Tibial artery (tissue), 4 donors: ENCODE results near the gene TPM1.

Experiments used
- DNase-seq, 2 donors: peaks; one replicate each; pipeline ENCODE4 v3.0.0-alpha.2; 2019
- H3K27ac ChIP-seq, 2 donors: fragments of 200-600 bp; sonication (generic) in 1 of 2; 1 replicate in 1 of 2; 2 replicates in 1 of 2; pipeline ENCODE4 v1.5.1; 2018 to 2019; ENCODE audit warnings: mild to moderate bottlenecking in 1 of 2
- H3K27me3 ChIP-seq, 2 donors: fragments of 200-600 bp; sonication (generic) in 1 of 2; one replicate each; pipeline versions ENCODE4 v1.5.1 to v1.6.0; 2016 to 2019
- H3K36me3 ChIP-seq, 3 donors: fragments of 200-600 bp; sonication (generic) in 2 of 3; one replicate each; pipeline ENCODE4 v1.5.1; 2016 to 2019; ENCODE audit warnings: mild to moderate bottlenecking in 2 of 3
- H3K4me1 ChIP-seq, 4 donors: fragments of 200-600 bp; sonication (generic) in 2 of 4; 1 replicate in 3 of 4; 2 replicates in 1 of 4; pipeline ENCODE4 v1.5.1; 2016 to 2019
- H3K4me3 ChIP-seq, 2 donors: fragments of 200-600 bp; sonication (generic) in 1 of 2; 1 replicate in 1 of 2; 2 replicates in 1 of 2; pipeline ENCODE4 v1.5.1; 2018 to 2019; ENCODE audit warnings: mild to moderate bottlenecking in 2 of 2
- H3K9me3 ChIP-seq, 3 donors: fragments of 200-600 bp; sonication (generic) in 1 of 3; one replicate each; pipeline ENCODE4 v1.5.1; 2016 to 2019
- intact Hi-C: fragments of 100-400 bp; cut with DNase I; formaldehyde crosslinking; loops from one replicate; pipeline ENCODE4 v1.15.0; 2023; ENCODE audit warnings: low total_unique reads
- TF ChIP-seq, protein P1 (sequence below), 2 experiments: fragments of 200-600 bp in 1 of 2; fragments of 450-650 bp in 1 of 2; IDR thresholded peaks; one replicate each; pipeline ENCODE4 v1.5.1; 2017 to 2019; ENCODE audit warnings: antibody characterized with exemption in 2 of 2, mild to moderate bottlenecking in 1 of 2, moderate library complexity in 1 of 2

Gene TPM1

DNA sequence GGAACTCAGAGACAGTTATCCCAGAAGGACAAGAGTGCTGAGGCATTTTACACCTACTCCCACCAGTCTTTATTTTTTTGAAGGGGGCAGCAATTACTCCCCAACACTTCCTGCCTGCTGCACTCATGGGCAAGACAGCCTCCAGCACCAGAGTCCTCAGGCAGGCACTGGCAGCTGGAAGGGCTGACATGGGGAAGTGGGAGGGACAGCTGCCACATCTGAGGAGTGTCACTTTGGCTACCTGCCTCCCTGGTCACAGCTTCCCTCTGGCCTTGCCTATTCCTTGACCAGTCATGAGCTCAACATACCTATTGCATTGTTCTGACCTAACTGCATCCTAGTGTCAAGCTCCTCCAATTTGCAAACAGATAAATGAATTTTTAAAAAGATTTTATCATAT is 68.9 kb downstream of the TPM1 start:
- Histone ChIP-seq H3K4me3 (no peak overlapping the region), H3K27me3 (no peaks in the 10 kb centered on the region), H3K4me1 (peaks cover 0 to 18% (median 4%) of the 10 kb centered on the region in 4 donors), H3K36me3 (no peaks in the 10 kb centered on the region), H3K27ac (no peak overlapping the region), H3K9me3 (no peaks in the 10 kb centered on the region)
- no peak for DNase-seq
- TF ChIP-seq, protein P1, sequence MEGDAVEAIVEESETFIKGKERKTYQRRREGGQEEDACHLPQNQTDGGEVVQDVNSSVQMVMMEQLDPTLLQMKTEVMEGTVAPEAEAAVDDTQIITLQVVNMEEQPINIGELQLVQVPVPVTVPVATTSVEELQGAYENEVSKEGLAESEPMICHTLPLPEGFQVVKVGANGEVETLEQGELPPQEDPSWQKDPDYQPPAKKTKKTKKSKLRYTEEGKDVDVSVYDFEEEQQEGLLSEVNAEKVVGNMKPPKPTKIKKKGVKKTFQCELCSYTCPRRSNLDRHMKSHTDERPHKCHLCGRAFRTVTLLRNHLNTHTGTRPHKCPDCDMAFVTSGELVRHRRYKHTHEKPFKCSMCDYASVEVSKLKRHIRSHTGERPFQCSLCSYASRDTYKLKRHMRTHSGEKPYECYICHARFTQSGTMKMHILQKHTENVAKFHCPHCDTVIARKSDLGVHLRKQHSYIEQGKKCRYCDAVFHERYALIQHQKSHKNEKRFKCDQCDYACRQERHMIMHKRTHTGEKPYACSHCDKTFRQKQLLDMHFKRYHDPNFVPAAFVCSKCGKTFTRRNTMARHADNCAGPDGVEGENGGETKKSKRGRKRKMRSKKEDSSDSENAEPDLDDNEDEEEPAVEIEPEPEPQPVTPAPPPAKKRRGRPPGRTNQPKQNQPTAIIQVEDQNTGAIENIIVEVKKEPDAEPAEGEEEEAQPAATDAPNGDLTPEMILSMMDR (IDR thresholded peaks at IDR 0.05) = no peak
- intact Hi-C loops = no loop called here

DNA sequence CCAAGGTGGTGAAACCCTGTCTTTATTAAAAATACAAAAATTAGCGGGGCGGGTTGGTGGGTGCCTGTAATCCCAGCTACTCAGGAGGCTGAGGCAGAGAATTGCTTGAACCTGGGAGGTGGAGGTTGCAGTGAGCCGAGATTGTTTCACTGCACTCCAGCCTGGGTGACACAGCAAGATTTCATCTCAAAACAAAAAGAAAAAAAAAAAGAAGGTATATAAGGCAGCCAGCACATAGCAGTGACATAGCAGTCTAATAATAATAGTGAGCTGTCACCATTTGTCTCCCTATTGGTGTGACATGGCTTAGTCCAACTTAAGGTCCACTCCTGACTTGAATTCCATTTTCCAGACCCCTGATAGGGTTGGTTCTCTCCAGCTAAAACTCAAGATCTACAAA is 70.3 kb downstream of the TPM1 start:
- Histone ChIP-seq H3K9me3 (no peaks in the 10 kb centered on the region), H3K4me1 (peaks cover 0 to 11% (median 1%) of the 10 kb centered on the region in 4 donors), H3K27ac (no peak overlapping the region), H3K4me3 (no peak overlapping the region), H3K36me3 (no peaks in the 10 kb centered on the region), H3K27me3 (no peaks in the 10 kb centered on the region)
- TF ChIP-seq, protein P1 (IDR thresholded peaks at IDR 0.05) = no peak
- DNase-seq = no peak
- intact Hi-C loops = no loop called here

DNA sequence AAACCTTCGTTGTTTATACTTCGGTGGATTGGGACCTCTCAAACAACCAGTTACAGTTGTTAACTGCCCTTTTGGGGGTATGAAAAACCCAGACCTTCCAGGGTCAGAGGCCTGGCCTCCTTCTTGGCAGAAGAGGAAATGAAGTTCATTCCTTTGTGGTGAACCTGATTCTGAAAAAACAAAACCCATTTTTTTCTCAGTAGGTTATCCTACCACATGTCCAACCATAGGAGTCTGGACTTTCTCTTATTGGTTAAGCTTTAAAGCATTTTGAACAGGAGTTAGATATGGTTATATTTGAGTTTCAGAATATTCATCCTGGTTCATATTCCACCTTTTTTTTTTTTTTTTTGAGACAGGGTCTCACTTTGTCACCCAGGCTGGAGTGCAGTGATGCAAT is 71.9 kb downstream of the TPM1 start:
- Histone ChIP-seq H3K4me1 (no peaks in the 10 kb centered on the region), H3K9me3 (no peaks in the 10 kb centered on the region), H3K27me3 (no peaks in the 10 kb centered on the region), H3K36me3 (no peaks in the 10 kb centered on the region), H3K4me3 (no peak overlapping the region), H3K27ac (no peak overlapping the region)
- DNase-seq = no peak
- TF ChIP-seq, protein P1 (IDR thresholded peaks at IDR 0.05) = no peak
- intact Hi-C loops = no loop called here
